B cell (primary cell): ENCODE results near the gene VIT. TPM values are rescaled to one million over a fixed set of nuclear protein-coding genes. Genes with fewer than 3 reads are reported as not detected.

Experiments
- ATAC-seq: fragments of 200-7000 bp; cut with Tn5 transposase; one replicate; pipeline ENCODE4 v1.10.0; 2021; ENCODE audit warnings: low read depth, mild to moderate bottlenecking, moderate number of reproducible peaks, moderate library complexity
- CTCF ChIA-PET: fragments of 350-600 bp; sonication (Branson Sonifier 250); formaldehyde crosslinking; loops from one replicate; lab custom pipeline; 2021; ENCODE audit warnings: antibody characterized with exemption, inconsistent platforms; lab: Charles Lee
- POLR2A ChIA-PET: fragments of 350-600 bp; sonication (Branson Sonifier 250); formaldehyde crosslinking; loops from one replicate; lab custom pipeline; 2021; ENCODE audit warnings: antibody characterized with exemption; lab: Charles Lee
- DNase-seq: peaks from one replicate; pipeline ENCODE4 v3.0.0; 2013
- H2AFZ ChIP-seq: 2 replicates; pipeline ENCODE4 v1.6.1; 2012; ENCODE audit warnings: mild to moderate bottlenecking, low read depth, low read length; ENCODE audit not compliant: insufficient read depth, poor library complexity, severe bottlenecking
- H3K27ac ChIP-seq, 2 donors: 1 replicate in 1 of 2; 2 replicates in 1 of 2; pipeline ENCODE4 v1.5.1; 2012 to 2013; ENCODE audit warnings: low read length in 2 of 2, mild to moderate bottlenecking in 2 of 2, moderate library complexity in 1 of 2
- H3K27me3 ChIP-seq, 4 experiments: fragments of 200-600 bp in 1 of 4; sonication (generic) in 1 of 4; replicated peaks in 1 of 4; 1 replicate in 2 of 4; 2 replicates in 2 of 4; pipeline versions ENCODE4 v1.6.1 to v1.7.0; 2013 to 2016; ENCODE audit warnings: low read length in 3 of 4, mild to moderate bottlenecking in 2 of 4, mixed read lengths in 1 of 4, moderate library complexity in 1 of 4; ENCODE audit not compliant: insufficient read depth in 4 of 4, control insufficient read depth in 3 of 4; ENCODE audit errors: control extremely low read depth in 1 of 4
- H3K36me3 ChIP-seq, 2 experiments: replicated peaks in 1 of 2; 1 replicate in 1 of 2; 2 replicates in 1 of 2; pipeline versions ENCODE4 v1.6.1 to v1.7.1; 2013; ENCODE audit warnings: low read length in 1 of 2; ENCODE audit not compliant: insufficient read depth in 2 of 2, control insufficient read depth in 1 of 2; ENCODE audit errors: control extremely low read depth in 1 of 2, extremely low read depth in 1 of 2
- H3K4me1 ChIP-seq, 2 donors: fragments of 200-600 bp in 1 of 2; sonication (generic) in 1 of 2; 1 replicate in 1 of 2; 2 replicates in 1 of 2; pipeline versions ENCODE4 v1.5.1 to v1.6.1; 2013 to 2017; ENCODE audit warnings: low read length in 2 of 2; ENCODE audit not compliant: control insufficient read depth in 2 of 2, insufficient read depth in 2 of 2
- H3K4me2 ChIP-seq: replicated peaks from 2 replicates; pipeline ENCODE3; 2012; ENCODE audit warnings: mild to moderate bottlenecking, low read depth, low read length; ENCODE audit not compliant: poor library complexity, severe bottlenecking
- H3K4me3 ChIP-seq, 5 experiments: fragments of 200-600 bp in 1 of 5; sonication (generic) in 1 of 5; 1 replicate in 3 of 5; 2 replicates in 2 of 5; pipeline versions ENCODE4 v1.5.1 to v1.7.0; 2011 to 2016; ENCODE audit warnings: low read length in 4 of 5, mild to moderate bottlenecking in 4 of 5, low read depth in 2 of 5, control low read depth in 1 of 5, moderate library complexity in 1 of 5; ENCODE audit not compliant: insufficient read depth in 1 of 5; ENCODE audit errors: control extremely low read depth in 1 of 5, extremely low read depth in 1 of 5
- H3K79me2 ChIP-seq: fragments of 200-600 bp; sonication (generic); one replicate; pipeline ENCODE4 v1.6.0; 2016; ENCODE audit warnings: low read length; ENCODE audit not compliant: control insufficient read depth, insufficient read depth
- H3K9ac ChIP-seq: fragments of 200-600 bp; sonication (generic); 2 replicates; pipeline ENCODE4 v1.6.1; 2017; ENCODE audit warnings: mild to moderate bottlenecking, low read length, moderate library complexity
- H3K9me3 ChIP-seq, 3 donors: one replicate each; pipeline versions ENCODE4 v1.6.1 to v1.7.1; 2013; ENCODE audit warnings: low read length in 2 of 3; ENCODE audit not compliant: control insufficient read depth in 2 of 3, insufficient read depth in 1 of 3; ENCODE audit errors: control extremely low read depth in 1 of 3
- H4K20me1 ChIP-seq: 2 replicates; pipeline ENCODE4 v1.6.0; 2012; ENCODE audit warnings: mild to moderate bottlenecking, low read length; ENCODE audit not compliant: insufficient read depth, control insufficient read depth, poor library complexity, severe bottlenecking
- H3K27ac Mint-ChIP-seq: one replicate; pipeline ENCODE4 v1.8.0; 2021; ENCODE audit warnings: mixed read lengths
- H3K27me3 Mint-ChIP-seq: one replicate; pipeline ENCODE4 v1.8.0; 2021; ENCODE audit warnings: mixed read lengths
- H3K4me1 Mint-ChIP-seq: one replicate; pipeline ENCODE4 v1.8.0; 2021; ENCODE audit warnings: mixed read lengths
- H3K4me3 Mint-ChIP-seq: one replicate; pipeline ENCODE4 v1.8.0; 2021; ENCODE audit warnings: mixed read lengths
- H3K9me3 Mint-ChIP-seq: one replicate; pipeline ENCODE4 v1.8.0; 2022; ENCODE audit warnings: mixed read lengths; ENCODE audit not compliant: insufficient read depth
- CTCF ChIP-seq: fragments of 200-600 bp; IDR thresholded peaks from one replicate; pipeline ENCODE4 v1.8.0; 2022; ENCODE audit warnings: antibody characterized with exemption, mild to moderate bottlenecking
- EZH2 ChIP-seq: IDR thresholded peaks from 2 replicates; pipeline ENCODE4 v1.6.1; 2012; ENCODE audit warnings: borderline replicate concordance, low read depth, mild to moderate bottlenecking, moderate library complexity, low read length; ENCODE audit not compliant: insufficient read depth, poor library complexity, severe bottlenecking
- WGBS: methylation state at CpG from one replicate; pipeline ENCODE4 v1.1.5; 2013; ENCODE audit warnings: missing lambda C conversion rate; ENCODE audit not compliant: insufficient coverage; 5-methylcytosine and 5-hydroxymethylcytosine counted together
- intact Hi-C: fragments of 100-400 bp; cut with micrococcal nuclease; formaldehyde crosslinking; loops from one replicate; pipeline ENCODE4 v1.10.0; 2022
- polyA plus RNA-seq: library from polyadenylated mRNA; depleted of rRNA; stranded (reverse); fragments of >200 nt; gene quantifications from 2 replicates; pipeline ENCODE4 v1.2.3, GENCODE V29; 2012
- total RNA-seq, 2 donors: library from RNA; stranded (reverse); fragments of 120-200 nt in 1 of 2; gene quantifications; 1 replicate in 1 of 2; 2 replicates in 1 of 2; pipeline versions ENCODE4 v1.2.3 to v1.2.4, GENCODE V29; 2013 to 2022

VIT gene
- total and polyA plus RNA-seq, 2 donors (not counting 1 experiment from before 2014, with no cell fraction given) = not detected

GRCh38 chr2:36663851-36664695 lies 32.4 kb upstream of the VIT start:
- TF ChIP-seq CTCF (peak; percentile 79), EZH2 (no peak)
- CTCF ChIA-PET = interaction anchor here (0.6 to 2.7 kb wide), 12 partner anchors 8 to 557 kb away, joined by 3 to 17 read pairs (median 4); partner anchors contain the start of gene CRIM1
- peak; percentile 50 for DNase-seq
- Histone ChIP-seq H3K79me2 (no peaks in the 10 kb centered on the region), H3K4me3 (no peak overlapping the region), H3K27me3 (peaks cover 0 to 8% (median 0%) of the 10 kb centered on the region in 4 experiments), H3K36me3 (no peaks in the 10 kb centered on the region), H4K20me1 (no peaks in the 10 kb centered on the region), H3K4me1 (no peaks in the 10 kb centered on the region), H3K9me3 (no peaks in the 10 kb centered on the region), H3K27ac (no peak overlapping the region), H3K4me2 (no peak overlapping the region), H3K9ac (no peak overlapping the region), H2AFZ (peak overlapping the region; percentile 14)
- POLR2A ChIA-PET = no interaction called here
- no peaks in the 10 kb centered on the region for H3K4me1 Mint-ChIP-seq
- no peak overlapping the region for H3K27ac Mint-ChIP-seq
- no peak for ATAC-seq
- intact Hi-C loops = no loop called here
- 98% methylated on average over 4 of the region's 12 CpGs for WGBS
- H3K27me3 Mint-ChIP-seq = peaks cover 5% of the 10 kb centered on the region
- H3K9me3 Mint-ChIP-seq = no peaks in the 10 kb centered on the region
- H3K4me3 Mint-ChIP-seq = no peak overlapping the region

GRCh38 chr2:36664696-36665076 lies 31.8 kb upstream of the VIT start:
- no peaks in the 10 kb centered on the region for H3K79me2 ChIP-seq
- H3K27ac ChIP-seq = no peak overlapping the region
- POLR2A ChIA-PET = no interaction called here

More at GRCh38 chr2:36664696-36665076, 31.8 kb upstream of the VIT start:
- CTCF ChIA-PET = interaction anchor here (0.8 to 2.7 kb wide), 12 partner anchors 8 to 315 kb away, joined by 3 to 17 read pairs (median 4); partner anchors contain the start of gene CRIM1
- Histone ChIP-seq H3K4me3 (no peak overlapping the region), H3K4me2 (no peak overlapping the region), H3K27me3 (peaks cover 0 to 8% (median 0%) of the 10 kb centered on the region in 4 experiments), H3K9ac (no peak overlapping the region), H3K4me1 (no peaks in the 10 kb centered on the region), H3K36me3 (no peaks in the 10 kb centered on the region), H2AFZ (no peak overlapping the region), H4K20me1 (no peaks in the 10 kb centered on the region), H3K9me3 (no peaks in the 10 kb centered on the region)
- Mint-ChIP-seq H3K27ac (no peak overlapping the region), H3K27me3 (peaks cover 5% of the 10 kb centered on the region), H3K4me1 (no peaks in the 10 kb centered on the region), H3K9me3 (no peaks in the 10 kb centered on the region), H3K4me3 (no peak overlapping the region)
- DNase-seq = no peak
- TF ChIP-seq EZH2 = no peak
- TF ChIP-seq CTCF = no peak
- 75% methylated on average over 1 of the region's 1 CpG for WGBS
- no peak for ATAC-seq
- intact Hi-C loops = no loop called here
